ENCODE data around the gene PMF1. TPM values are rescaled to one million over a fixed set of nuclear protein-coding genes. Genes with fewer than 3 reads are reported as not detected.

PMF1 gene
- total RNA-seq, 1 donor from 2014 or later, result 26.6 TPM

DNA sequence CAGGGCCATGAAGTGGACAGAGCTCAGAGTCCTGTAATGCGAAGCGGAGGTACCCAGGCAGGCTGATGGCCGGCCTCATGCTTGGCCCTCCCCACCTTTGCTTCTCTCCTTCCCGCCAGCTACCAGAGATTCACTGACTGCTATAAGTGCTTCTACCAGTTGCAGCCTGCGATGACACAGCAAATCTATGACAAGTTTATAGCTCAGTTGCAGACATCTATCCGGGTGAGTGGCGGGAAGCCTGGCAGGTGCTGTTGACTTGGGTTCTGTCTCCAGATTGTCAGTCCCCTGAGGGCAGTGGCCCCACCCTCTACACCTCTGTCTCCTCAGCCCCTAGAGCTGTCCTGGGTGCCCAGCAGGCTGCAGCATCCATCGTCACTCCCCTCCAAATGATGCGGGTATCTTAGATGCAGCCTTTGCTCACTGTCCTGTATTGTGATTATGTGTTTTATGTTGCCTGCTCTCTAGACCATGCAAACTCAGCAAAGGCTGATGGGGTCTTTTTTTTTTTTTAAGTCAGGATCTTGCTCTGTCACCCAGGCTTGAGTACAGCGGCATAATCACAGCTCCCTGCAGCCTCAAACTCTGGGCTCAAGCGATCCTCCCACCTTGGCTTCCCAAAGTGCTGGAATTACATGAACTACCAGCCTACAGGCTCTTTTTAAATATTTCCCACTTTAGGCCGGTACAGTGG, 19.5 kb downstream of the PMF1 start:
- DNase-seq (ENCODE audit: low spot score) (no peak), ATAC-seq (no peak)

DNA sequence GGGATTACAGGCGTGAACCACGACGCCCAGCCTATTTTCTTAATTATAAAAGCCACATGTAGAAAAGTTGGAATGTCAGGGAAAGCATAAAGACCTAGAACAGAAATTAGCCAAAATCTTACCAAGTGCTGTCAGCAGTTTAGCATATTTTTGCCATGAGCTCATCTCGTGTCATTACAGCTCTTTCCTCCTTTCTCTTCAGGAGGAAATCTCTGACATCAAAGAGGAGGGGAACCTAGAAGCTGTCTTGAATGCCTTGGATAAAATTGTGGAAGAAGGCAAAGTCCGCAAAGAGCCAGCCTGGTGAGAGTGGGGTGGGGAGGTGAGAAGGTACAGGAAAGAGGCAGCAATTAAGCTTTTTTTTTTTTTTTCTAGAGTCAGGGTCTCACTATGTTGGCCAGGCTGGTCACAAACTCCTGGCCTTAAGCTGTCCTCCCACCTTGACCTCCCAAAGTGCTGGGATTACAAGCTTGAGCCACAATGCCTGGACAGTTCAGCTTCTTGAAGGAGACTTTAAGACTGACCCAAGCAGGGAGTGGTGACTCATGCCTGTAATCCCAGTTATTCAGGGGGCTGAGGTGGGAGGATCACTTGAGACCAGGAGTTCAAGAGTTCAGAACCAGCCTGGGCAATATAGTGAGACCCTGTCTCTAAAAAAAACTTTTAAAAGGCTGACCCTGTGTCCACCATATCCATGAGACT, 20.8 kb downstream of the PMF1 start:
- no peak for DNase-seq (ENCODE audit: low spot score)
- no peak for ATAC-seq

DNA sequence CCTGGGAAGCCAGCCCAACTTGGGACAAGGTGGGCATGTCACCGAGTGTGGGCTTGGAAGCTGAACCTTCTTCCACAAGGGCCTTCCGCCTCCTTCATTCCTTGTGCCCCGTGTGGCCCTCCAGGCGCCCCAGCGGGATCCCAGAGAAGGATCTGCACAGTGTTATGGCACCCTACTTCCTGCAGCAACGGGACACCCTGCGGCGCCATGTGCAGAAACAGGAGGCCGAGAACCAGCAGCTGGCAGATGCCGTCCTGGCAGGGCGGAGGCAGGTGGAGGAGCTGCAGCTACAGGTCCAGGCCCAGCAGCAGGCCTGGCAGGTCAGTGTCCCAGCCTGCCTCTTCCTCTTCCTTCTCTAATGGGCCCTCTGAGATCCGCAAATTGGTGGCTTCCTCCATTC, 23.4 kb downstream of the PMF1 start:
- DNase-seq (ENCODE audit: low spot score), result no peak
- no peak for ATAC-seq

DNA sequence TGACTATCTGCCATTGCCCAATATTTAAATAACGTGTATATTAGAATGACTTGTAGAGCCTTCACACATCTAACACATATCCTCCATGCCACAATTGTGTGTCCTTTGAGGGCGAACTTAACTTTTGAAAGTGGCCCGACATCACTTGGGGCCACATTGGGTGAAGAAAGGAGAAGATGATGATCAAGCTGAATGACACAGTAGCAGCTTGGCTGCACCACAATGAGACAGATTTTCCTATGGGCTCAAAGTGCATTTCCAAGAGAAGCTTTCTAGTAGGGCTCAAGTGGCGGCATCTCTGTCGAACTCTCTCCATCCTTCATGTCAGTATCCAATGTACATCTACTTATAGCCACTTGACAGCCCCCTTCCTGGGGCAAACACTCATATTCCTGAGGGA, 25.4 kb downstream of the PMF1 start:
- ATAC-seq, result no peak
- DNase-seq (ENCODE audit: low spot score), result no peak

DNA sequence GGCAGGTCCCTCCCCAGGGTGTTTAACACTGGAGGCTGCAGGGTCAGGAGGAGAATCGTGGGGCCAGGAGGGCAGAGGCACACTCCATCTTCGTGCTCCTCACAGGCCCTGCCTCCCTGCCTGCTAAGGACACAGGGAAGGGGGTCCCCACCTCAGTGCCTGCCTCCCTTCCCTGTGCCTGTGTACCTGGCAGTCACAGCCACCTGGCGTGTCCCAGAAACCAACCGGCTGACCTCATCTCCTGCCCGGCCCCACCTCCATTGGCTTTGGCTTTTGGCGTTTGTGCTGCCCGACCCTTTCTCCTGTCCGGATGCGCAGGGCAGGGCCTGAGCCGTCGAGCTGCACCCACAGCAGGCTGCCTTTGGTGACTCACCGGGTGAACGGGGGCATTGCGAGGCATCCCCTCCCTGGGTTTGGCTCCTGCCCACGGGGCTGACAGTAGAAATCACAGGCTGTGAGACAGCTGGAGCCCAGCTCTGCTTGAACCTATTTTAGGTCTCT, 28.6 kb downstream of the PMF1 start:
- DNase-seq (ENCODE audit: low spot score), result no peak
- ATAC-seq, result no peak

DNA sequence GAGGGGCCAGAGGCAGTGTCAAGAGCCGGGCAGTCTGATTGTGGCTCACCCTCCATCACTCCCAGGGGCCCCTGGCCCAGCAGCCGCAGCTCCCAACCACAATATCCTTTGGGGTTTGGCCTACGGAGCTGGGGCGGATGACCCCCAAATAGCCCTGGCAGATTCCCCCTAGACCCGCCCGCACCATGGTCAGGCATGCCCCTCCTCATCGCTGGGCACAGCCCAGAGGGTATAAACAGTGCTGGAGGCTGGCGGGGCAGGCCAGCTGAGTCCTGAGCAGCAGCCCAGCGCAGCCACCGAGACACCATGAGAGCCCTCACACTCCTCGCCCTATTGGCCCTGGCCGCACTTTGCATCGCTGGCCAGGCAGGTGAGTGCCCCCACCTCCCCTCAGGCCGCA, 29.1 kb downstream of the PMF1 start, which contains the start of gene BGLAP:
BGLAP (plus strand) TSS at position 259 of the 400 bp plus-strand sequence; CDS start at position 307, 48 bp downstream.
- DNase-seq (ENCODE audit: low spot score), result no peak
- ATAC-seq, result no peak

DNA sequence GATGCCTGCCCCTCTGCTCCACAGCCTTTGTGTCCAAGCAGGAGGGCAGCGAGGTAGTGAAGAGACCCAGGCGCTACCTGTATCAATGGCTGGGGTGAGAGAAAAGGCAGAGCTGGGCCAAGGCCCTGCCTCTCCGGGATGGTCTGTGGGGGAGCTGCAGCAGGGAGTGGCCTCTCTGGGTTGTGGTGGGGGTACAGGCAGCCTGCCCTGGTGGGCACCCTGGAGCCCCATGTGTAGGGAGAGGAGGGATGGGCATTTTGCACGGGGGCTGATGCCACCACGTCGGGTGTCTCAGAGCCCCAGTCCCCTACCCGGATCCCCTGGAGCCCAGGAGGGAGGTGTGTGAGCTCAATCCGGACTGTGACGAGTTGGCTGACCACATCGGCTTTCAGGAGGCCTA, 29.9 kb downstream of the PMF1 start:
- no peak for DNase-seq (ENCODE audit: low spot score)
- no peak for ATAC-seq

DNA sequence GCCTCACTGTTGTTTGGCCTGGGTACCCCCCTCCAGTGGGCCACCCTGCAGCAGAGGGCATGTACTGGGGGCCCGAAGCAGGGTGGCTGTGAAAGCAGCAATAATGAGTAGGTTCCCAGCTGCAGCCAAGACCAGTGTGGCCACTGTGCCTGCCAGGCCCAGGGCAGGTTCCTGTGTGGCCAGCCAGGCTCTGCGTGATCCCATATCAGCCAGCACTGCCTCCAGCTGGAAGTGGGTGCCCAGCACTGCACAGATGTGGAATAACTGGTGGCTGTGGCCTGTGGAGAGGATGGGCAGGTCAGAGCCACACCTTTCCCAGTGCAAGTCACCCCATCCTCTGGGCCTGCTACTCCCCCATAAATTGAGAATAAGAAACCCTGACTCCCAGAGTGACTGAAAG, 31.3 kb downstream of the PMF1 start:
- ATAC-seq, result peak; percentile 27

DNA sequence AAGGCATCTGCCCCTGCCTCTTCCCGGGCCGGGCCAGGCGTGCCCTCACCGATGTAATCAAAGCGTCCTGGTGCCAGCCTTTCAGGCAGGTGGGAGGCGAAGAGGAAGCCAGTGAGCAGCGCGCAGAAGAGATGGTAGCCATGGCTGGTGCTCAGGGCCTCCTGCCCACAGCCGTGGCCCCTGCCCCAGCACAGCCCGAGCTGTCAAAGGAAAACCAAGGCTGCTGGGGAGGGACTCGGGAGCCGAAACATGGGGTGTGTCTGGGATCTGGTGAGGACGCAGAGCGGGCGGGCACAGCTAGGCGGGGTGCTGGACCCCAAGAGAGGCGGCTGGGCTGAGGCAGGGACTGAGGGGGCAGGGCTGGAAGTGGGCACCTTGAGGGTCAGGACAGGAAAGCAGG, 31.9 kb downstream of the PMF1 start:
- DNase-seq (ENCODE audit: low spot score), result no peak
- ATAC-seq, result no peak

More for the DNA sequence above, 31.3 kb downstream of the PMF1 start:
- no peak for DNase-seq (ENCODE audit: low spot score)

DNA sequence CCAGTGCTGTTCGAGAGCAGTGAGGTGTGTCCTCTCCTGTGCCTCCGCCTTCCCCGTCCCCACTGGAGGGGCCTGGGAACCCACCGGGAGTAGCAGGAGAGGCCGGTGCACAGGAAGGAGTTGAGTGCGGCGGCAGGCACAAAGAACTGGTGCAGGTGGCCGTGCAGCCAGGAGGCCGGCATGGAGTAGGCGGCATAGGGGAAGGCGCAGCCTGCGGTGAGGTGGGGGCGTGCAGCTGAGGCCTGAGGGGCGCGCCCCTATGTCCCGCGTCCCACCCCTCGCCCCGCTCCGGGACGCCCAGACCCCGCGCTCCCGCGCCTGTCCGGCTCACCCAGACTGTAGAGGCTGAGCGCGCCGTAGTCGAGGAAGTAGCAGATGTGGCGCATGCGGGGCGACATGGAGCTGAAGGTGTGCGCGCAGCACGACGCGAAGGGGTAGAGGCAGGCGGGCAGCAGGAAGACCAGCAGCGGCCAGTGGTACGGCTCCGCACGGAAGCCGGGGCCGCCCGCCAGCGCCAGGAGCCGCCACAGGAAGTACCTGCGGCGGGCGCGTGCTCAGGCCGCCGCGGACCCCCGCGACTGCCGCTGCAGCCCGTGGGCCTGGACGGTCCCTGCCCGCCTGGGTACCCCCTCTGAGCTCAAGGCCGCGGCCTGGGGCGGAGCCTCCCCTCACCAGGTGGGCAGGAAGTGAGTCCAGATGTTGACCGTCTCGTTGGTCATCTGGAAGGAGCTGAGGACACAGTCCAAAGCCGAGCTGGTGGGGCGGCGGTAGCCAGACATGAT, 32.8 kb downstream of the PMF1 start:
- DNase-seq (ENCODE audit: low spot score), result no peak
- peak; percentile 34 for ATAC-seq

DNA sequence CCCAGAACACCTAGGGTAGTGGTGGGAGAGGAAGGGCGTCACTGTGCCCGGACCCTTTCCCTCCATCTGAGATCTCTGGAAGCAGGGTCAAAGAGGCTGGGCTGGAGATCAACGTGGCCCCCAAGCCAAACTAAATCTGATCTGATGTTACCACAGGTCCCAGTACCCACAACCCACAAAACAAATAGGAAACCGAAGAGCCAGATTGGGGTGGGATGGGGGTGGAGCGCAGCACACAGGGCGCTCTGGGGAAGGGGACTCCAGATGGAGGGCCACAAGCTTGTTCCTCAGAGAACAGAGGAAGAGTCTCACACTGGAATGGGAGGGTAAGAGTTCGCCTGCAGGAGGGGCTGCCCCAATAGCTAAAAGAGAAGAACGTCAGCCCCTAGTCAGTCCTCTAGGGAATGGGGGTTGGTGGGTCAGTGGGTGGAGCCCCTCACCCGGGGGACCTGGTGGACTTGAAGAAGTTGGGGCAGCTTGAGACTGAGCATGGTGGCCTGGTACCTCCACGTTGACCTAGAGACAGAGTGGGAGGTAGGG, 33.5 kb downstream of the PMF1 start:
- DNase-seq (ENCODE audit: low spot score) (no peak), ATAC-seq (no peak)

DNA sequence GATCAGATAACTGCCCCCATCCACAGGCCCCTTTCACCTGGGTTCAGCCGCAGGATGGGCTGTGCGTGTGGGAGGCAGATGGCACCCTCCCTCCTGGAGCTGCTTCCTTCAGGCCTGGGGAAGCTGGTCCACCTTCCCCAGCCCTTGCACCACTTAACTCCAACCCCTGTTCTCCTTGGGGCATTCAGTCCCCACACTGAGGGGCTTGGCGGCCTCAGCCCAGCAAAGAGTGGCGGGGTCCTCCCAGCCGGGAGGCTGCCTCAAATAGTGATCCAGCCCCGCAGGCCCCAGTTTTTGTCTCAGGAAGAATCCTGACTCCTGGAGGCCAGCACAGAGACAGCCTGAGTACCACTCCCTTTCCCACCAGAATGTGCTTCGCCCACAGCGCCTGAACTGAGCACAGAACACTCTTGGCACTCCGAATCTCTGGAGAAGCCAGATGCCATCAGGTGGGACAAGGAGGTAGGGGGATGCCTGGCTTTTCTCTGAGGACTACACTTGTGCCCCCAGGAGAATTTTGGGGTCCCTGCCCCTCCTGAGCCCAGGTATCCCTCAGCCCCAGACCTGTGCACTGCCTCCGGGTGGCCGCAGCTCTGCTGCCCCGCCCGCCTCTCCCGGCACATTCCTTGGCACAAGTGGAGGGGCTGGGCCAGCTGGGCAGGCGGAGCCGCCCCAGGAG, 34.1 kb downstream of the PMF1 start:
- DNase-seq (ENCODE audit: low spot score) (no peak), ATAC-seq (peak; percentile 58)

DNA sequence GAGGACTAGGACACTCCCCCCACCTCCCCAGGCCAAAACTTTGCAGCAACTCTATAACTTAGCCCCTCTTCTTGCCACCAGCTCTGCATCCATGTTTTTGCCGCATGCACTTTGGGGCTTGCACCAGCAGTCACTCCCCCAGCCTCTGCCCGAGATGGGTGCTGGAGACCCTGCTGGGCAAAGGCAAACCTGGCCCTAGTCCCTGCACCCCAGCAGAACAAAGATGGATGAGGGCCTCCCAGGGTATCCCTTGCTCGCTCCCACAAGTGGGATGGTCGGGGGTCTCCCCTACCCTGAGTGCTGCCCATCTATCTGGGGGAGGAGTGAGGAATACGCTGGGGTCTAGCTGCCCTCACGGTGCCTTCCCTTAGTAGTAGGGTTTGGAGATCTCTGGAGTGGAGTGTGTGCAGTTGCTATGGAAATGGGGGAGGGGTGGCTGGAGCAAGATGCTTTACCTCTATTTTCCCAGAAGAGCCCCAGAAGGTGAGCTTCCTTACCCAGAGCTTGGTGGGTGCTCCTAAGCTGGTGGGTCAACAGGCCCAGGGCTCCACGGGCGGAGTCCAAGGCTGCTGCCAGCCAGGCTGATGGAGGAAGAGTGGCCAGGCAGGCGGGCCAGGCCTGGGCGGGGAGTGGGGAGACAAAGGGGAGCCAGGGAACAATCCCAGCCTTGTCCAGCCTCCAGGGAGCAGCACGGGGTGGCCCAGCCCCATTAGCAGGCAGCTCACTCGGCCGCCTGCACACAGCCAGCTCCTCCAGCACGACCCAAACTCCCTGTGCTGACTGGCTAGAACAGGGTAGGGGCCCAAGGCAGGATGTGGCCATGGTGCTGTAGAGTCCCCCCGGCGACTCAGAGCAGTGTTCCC, 34.9 kb downstream of the PMF1 start, which contains the start of gene PAQR6:
PAQR6 (minus strand) TSS at position 597 of the 863 bp plus-strand sequence. CDS start 1,325 bp downstream, outside the sequence.
- ATAC-seq, result peak; percentile 4
- no peak for DNase-seq (ENCODE audit: low spot score)

DNA sequence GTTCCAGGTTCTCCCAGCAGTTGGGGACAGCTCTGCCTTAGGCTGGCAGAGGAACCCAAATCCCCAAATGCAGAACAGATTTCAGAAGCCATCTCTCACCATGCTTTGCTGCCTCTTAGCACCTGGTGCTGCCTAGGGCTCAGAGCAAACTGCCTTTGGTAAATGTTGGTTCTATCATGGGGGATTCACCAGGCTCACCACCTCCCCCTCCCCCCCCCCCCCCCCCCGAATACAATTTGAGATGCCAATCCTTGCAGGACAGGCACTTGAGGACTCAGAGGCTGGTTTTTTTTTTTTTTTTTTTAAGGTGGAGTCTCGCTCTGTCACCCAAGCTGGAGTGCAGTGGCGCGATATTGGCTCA, 35.5 kb downstream of the PMF1 start:
- ATAC-seq (no peak), DNase-seq (ENCODE audit: low spot score) (no peak)

DNA sequence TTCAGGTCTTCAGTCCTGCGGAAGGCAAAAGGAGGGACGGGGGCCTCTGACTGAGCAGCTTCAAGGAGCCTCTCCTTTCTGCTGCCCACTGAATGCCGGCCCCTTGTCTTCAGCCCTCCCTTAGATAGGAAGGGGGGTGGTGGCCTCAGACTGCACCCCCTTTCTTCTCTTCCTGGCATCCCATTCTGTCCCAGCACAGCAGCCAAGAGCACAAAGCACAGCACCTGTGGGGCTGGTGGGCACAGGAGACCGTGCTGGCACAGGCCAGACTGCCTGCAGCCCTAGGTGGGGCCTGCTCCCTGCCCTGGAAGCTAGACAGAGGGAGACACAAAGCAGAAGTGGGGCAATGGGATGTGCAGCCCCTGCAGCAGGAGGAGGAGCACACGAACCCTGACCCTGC, 36.8 kb downstream of the PMF1 start:
- DNase-seq (ENCODE audit: low spot score) (no peak), ATAC-seq (no peak)

DNA sequence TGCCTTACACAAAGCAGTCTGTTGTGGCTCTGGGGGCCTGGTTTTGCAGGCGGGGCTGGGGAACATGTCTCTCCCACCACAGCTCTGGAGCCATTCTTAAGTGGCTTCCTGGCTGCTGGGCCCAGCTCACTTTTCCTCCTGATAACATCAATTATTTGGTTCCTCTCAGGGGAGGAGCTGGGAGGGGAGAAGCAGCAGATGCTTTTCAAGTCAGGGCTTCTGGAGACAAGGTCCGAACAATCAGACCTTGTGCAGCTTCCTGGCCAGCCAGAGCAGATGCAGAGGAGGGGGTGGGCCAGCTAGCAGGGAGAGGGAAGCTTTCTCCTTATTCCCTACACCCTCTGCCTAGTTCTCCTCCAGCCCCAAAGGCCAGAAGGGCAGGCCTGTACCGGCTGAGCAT, 38.7 kb downstream of the PMF1 start:
- DNase-seq (ENCODE audit: low spot score), result no peak
- no peak for ATAC-seq

DNA sequence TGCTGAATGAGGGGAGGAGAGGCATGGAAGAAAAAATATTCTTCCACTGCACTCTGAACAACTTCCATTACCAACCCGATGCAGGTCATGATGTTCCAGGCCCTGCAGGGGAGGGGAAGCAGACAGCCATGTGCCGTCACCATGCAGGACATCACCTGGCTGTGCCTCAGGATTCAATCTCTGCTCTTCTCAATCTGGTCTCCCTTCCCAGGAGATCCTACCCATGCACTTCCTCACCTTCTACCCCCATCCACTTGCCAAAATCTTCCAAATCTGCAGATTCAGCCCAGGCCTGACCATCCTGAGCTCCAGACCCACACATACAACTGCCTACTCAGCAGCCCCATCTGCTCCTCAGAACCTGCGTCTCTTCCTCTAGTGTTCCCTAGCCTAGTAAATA, 40.8 kb downstream of the PMF1 start:
- ATAC-seq, result no peak
- DNase-seq (ENCODE audit: low spot score), result no peak

DNA sequence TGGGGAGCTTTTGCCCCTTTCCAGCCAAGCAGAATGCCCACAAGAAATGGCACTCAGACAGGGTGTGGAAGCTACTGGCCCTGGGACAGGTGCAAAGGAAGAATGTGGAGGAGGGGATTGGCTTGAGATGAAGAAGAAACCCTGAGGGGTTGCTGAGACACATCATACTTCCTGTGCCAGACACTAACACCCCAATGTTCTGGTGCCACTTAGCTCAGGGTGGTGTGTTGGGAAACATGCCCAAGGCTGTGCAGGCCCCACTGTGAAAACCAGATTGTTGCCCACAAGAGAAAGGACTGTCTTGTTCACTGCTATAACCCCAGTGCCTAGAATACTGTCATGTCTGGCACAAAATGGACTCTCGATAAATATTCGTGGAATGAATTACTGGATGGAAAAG, 44.9 kb downstream of the PMF1 start:
- DNase-seq (ENCODE audit: low spot score) (no peak), ATAC-seq (no peak)

DNA sequence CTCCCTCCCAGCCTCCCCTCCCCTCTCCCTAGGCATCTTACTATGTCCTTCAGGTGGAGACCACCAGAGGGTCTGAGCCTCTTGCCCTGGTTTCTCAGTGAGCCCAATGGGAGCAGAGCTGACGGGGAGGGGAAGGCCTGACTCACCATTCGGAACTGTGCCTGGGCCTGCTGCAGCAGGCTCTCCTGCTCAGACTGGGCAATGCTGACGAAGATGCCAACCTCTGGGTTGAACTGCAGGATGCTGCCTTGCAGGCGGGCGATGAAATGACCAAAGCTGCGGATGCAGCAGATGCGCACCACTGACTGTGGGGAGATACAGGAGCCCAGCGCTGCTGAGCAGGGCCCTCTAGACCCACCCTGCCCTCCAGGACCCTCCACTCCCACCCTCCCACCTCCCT, 46.1 kb downstream of the PMF1 start:
- DNase-seq (ENCODE audit: low spot score) (no peak), ATAC-seq (no peak)

DNA sequence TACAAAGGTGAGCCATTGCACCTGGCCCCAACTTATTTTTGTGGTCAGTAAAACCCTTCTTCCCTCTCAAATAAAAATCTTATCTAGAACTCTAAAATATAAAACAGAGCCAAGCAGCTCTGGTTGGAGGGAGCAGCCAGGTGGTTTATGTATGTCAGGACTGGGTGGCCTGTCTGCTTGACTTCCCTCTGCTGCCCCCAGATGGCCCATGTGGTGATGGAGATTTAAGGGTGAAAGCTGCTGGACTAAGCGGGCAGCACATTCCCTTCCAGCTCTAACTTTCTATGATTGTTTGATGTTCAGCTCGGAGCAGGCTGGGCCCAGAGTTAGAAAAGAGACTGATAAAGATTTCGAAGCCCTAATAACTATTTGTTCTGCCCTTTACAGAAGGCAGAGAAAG, 47.0 kb downstream of the PMF1 start:
- ATAC-seq, result peak; percentile 43
- no peak for DNase-seq (ENCODE audit: low spot score)
